Activated CD8-positive, alpha-beta memory T cell treated with anti-CD3 and anti-CD28 coated beads for 1 hour (primary cell): ENCODE measurements around the gene PRR29.
A peak's percentile ranks its signal among the peaks of the same experiment; 100 is the strongest.
"Not testable (repeated sequence)": the region's sequence is repeated elsewhere in the genome, so short reads cannot be mapped to it uniquely, and the experiment has no call there.

ENCODE experiments used
- DNase-seq, 2 donors: peaks; one replicate each; pipeline ENCODE4 v3.0.0-alpha.2; 2020; ENCODE audit warnings: low read depth in 1 of 2; ENCODE audit errors: extremely low read depth in 1 of 2

The PRR29 gene

DNA sequence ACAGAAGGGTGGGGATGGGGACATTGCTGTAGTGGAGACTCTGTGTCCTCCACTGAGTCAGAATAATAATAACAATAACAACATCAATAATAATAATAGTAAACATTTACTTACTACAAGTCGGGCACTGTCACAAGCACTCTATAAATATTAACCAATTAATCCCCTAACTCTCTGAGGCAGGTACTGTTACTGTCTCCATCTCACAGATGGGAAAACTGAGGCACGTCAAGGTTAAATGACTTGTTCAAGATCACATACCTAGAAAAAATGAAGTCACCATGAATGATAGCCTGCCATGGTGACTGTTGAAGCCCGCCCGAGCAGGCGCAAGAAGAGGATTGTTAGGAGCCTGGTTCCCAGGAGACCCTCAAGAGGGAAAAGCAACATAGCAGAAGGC, 10.2 kb downstream of the PRR29 start:
- DNase-seq, result no peak

GRCh38 chr17:64008830-64009229, 10.7 kb downstream of the PRR29 start:
- DNase-seq, result no peak

DNA sequence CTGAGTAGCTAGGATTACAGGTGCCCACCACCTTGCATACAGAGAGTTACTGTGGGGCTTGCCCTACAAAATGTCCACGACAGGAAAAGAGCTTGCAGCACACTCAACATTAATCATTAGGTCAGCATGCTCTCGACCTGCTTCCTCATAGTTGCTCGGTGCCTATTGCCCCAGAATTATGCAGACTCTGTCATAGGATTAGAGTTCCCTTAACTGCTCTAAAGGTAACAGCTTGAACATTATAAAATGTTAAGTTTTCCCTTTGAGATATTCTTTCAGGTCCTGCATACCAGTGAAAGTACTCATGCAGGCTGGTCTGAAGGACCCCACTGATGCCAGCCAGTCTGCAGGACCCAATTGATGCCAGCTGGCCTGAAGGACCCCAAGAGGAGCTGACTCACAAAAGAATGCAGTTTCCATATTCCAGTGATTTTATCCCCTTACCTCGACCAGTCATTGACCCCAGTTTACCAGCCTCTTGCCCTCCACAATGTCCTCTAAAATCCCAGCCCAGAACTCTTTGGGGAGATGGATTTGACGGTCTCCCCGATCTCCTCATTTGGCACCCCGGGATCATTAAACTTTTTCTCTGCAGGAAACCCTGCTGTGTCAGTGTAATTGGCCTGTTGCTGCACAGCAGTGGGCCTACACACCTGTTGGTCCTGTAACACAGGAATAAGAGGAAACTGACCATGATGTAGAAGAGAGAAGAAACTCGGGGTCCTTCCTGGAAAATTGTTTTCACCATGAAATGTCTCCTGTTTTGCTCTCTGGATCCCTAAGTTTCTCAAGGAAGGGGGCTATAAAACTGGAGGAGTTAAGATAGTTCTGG, 11.6 kb downstream of the PRR29 start:
- DNase-seq, result no peak

- DNase-seq, result no peak
These were observed 17.3 kb downstream of the PRR29 start for GRCh38 chr17:64015447-64015846.

DNA sequence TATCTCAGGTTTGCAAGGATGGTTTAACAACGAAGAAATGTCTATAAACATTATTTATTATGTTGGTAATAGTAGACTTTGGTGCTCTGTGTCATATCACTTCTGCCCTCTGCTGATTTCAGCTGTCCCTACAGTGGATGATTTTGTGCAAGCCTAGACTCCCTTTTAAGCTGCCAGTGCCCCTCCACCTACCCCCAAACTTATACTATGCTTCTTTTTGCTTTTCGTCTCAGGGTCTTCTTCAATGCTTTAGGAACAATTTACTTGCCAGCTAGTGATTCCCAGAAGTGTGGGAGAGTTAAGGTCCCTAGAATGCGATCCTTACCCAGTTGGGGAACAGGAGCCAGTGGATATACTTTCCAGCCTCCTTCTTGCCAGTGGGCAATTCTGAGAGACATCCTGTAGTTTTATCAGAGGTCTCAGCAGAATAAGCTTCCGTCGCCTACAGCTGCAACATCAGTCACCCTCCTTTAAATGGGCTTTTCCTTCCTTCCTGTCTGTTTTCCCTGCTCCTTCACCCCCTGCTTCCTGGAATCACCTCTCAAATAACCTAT, 18.2 kb downstream of the PRR29 start:
- no peak for DNase-seq

GRCh38 chr17:64016974-64017373, 18.8 kb downstream of the PRR29 start:
- no peak for DNase-seq

- no peak for DNase-seq
These were observed 19.3 kb downstream of the PRR29 start for GRCh38 chr17:64017381-64017980.

- DNase-seq, result not testable (repeated sequence)
These were observed 21.4 kb downstream of the PRR29 start for GRCh38 chr17:64019551-64019961.

DNA sequence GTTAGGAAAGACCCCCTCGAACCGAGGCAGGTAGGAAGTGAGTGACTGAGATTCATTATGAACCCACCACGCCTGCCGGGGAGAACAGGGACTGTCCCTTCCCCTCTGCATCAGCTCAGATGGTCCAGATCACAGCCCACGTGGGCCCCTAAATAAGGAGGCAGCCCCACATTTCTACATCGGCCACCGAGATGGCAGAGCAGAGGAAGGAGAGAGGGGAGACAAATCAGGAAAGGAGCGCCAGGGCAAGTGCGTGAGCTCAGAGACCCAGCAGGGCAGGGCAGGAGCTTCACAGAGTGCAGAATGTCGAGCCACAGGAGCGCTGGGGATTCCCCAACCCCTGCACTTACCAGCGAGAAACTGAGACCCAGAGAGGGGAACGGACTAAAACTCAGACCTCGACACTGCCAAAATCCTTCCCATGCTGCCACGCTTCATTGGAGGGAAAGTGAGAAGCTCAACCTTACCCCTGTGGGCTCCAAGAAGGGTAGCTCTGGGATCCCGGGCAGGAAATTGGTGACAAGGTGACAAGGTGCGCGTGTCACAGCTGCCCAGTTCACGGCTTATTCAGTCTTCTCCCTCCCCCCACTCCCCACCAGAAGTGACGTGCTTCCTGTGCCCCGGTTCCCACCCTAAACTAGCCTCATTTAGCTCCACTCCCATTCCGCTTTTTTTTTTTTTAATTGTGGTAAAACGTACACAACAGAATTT, 22.1 kb downstream of the PRR29 start, which contains the start of gene ICAM2:
TSS of gene ICAM2 (minus strand) at position 578 of the 711 bp plus-strand sequence. CDS start 13,942 bp downstream, outside the sequence.
- peak; percentile 79 to 88 for DNase-seq

- no peak for DNase-seq
These were observed 24.5 kb downstream of the PRR29 start for GRCh38 chr17:64022611-64023063.

DNA sequence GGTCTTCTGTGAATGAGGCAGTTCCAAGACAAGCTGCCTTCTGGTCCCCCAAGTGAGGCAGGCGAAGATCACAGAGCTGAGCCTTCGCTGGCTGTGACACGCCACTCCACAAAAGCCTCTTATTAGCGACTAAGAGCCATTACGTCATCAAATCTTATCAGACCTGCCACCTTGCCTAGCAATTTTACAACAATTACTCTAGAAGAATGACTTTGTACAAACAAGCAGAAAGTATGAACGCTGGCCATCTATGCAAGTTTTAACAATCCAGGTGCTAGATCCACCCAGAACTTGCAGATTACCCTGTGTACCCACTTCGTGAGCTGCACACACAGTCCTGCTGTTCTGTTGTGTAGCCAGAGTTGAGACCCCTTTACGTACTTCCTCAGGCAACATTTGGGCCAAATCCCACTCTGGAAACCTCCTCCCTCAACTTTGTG, 26.1 kb downstream of the PRR29 start:
- DNase-seq, result no peak

GRCh38 chr17:64024781-64025731, 26.9 kb downstream of the PRR29 start:
- DNase-seq, result peak; percentile 25 to 28

DNA sequence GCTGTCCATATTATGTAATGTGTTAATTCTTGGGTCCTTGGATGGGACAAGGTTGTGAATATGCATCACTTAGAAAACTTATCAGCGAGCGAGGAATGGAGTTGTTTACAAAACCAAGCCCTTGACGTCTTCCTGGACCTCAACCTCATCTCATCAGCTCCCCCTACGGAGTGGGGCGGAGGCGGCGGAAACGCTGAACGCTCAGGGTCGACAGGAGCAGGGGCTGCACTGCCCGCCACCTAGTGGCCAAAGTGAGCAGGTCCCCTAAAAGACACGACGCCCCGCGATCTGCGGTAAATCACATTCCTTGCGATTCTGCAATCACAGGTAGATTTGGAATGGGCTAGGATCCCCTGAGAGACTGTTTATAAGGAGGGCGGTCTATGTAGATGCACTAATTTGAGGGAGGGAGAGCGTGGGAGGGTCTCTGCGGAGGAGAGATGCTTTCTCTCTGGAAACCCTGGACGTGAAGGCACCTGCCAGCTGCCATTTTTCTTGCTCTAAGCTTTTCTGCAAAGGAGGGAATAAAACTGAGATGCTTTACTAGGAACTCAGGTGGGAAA, 27.7 kb downstream of the PRR29 start:
- peak; percentile 85 to 89 for DNase-seq

DNA sequence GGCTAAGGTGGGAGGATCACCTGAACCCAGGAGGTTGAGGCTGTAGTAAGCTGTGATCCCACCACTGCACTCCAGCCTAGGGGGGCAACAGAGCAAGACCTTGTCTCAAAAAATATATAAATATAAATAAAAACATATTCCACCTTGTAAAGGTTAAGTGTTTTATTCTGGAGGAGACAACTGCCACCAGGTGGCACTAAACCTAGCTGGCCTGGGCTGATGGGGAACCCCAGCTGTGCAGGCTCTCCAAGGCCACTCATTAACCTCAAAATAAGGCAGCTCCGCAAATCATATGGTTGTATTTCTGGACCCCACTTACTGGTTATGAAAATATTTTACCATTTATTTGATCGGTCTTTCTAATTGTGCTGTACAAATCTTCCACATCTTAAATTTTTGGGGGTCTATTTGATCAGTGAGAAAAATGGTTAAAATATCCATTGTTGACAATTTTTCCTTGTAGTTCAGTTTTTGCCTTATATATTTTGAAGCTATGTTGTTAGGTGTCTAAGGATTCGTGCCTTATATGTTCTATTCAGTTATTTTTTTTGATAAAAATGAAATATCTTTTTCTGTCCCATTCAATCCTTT, 30.8 kb downstream of the PRR29 start:
- peak; percentile 42 to 58 for DNase-seq

GRCh38 chr17:64032081-64032480, 33.9 kb downstream of the PRR29 start:
- DNase-seq, result no peak

GRCh38 chr17:64036198-64036922, 38.2 kb downstream of the PRR29 start:
- DNase-seq, result no peak

DNA sequence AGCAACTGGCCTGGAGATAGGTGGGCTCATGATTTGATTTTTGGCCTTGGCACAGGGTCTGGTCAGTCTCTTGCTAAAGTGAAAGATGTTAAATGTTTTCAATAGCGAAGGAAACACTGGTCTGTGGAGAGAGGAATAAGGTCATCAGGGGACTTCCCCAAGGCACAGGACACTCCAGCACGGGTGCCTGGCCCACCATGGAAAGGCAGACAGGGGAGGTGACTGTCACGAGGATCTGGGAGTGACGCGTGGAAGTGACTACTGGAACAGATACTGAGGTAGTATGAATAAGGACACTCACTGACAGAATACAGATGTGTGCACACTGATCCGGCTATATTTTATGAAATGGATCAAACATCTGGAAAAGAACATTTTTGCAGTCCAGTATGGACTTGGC, 39.0 kb downstream of the PRR29 start:
- no peak for DNase-seq

DNA sequence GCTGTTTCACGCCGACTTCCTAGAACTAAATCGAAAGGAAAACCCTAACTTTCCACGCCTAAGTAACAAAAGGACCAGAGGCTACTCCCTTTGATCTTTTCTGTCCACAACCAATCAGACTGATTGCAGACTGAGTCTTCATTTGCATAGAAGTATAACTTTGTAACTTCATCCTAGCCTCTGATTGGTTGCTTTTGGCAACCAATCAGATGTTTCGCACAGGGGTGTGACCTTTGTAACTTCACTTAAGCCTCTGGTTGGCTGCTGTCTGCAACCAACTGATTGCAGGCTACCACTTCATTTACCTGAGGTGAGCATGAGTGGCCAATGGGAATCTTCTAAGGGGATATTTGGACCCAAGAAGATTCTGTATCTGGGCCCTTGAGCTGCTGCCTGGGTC, 39.7 kb downstream of the PRR29 start:
- DNase-seq, result no peak
